Left ventricle myocardium inferior (tissue), 1 donor: ENCODE results near the gene IQSEC1. TPM values are rescaled to one million over a fixed set of nuclear protein-coding genes. Genes with fewer than 3 reads are reported as not detected.

Source experiments
- DNase-seq: peaks from one replicate; pipeline ENCODE4 v3.0.0-alpha.2; 2020
- H3K27ac ChIP-seq: fragments of 200-600 bp; replicated peaks from 2 replicates; pipeline ENCODE4 v1.8.0; 2021
- H3K27me3 ChIP-seq: fragments of 200-600 bp; 2 replicates; pipeline ENCODE4 v1.8.0; 2021; ENCODE audit warnings: low read depth
- H3K36me3 ChIP-seq: fragments of 200-600 bp; 2 replicates; pipeline ENCODE4 v1.8.0; 2021
- H3K4me1 ChIP-seq: fragments of 200-600 bp; 2 replicates; pipeline ENCODE4 v1.8.0; 2021
- H3K4me3 ChIP-seq: fragments of 200-600 bp; 2 replicates; pipeline ENCODE4 v1.8.0; 2021; ENCODE audit warnings: mild to moderate bottlenecking, moderate library complexity
- H3K9me3 ChIP-seq: fragments of 200-600 bp; replicated peaks from 2 replicates; pipeline ENCODE4 v1.8.0; 2021
- intact Hi-C: fragments of 100-400 bp; cut with micrococcal nuclease; formaldehyde crosslinking; loops from one replicate; pipeline ENCODE4 v1.11.0; 2022
- total RNA-seq: library from RNA; stranded (reverse); fragmentation: NEBNext Ultra II Directional; extraction: Animal tissue kit (Norgen Biotek cat#: 25700); gene quantifications from one replicate; pipeline ENCODE4 v1.2.1, GENCODE V29; 2021
- TF ChIP-seq, protein P1 (sequence below): fragments of 200-600 bp; IDR thresholded peaks from 2 replicates; pipeline ENCODE4 v1.8.0; 2021; ENCODE audit warnings: antibody characterized with exemption, mild to moderate bottlenecking, borderline replicate concordance
- donor health status: DM: no; HTN: yes; CAD: no; lungs with severe emphysema.

The IQSEC1 gene
- total RNA-seq, 1 donor from 2014 or later = 78.6 TPM

DNA sequence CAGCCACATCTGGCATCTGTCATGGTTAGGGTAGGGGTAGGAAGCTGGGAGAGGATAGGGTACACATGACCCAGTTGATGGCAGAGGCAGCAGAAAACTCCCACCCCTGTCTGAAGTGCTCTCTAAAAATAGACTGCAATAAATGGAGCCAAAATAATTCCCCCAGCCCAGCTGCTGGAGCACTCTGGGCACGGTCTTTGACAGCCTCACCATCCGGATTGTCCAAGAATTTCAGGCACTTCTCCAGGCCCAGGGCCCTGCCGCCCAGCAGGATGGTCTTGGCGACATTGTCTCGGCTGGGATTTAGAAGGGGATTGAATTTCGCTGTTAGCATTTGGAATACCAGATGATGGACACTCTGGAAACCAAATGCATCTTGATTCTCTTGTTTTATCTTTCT, 103.7 kb downstream of the IQSEC1 start:
- DNase-seq = no peak
- Histone ChIP-seq H3K4me1 (peaks cover 84% of the 10 kb centered on the region), H3K27ac (peak overlapping the region; percentile 47), H3K9me3 (no peaks in the 10 kb centered on the region), H3K27me3 (no peaks in the 10 kb centered on the region), H3K4me3 (no peak overlapping the region), H3K36me3 (no peaks in the 10 kb centered on the region)
- intact Hi-C loops = no loop called here
- TF ChIP-seq, protein P1, sequence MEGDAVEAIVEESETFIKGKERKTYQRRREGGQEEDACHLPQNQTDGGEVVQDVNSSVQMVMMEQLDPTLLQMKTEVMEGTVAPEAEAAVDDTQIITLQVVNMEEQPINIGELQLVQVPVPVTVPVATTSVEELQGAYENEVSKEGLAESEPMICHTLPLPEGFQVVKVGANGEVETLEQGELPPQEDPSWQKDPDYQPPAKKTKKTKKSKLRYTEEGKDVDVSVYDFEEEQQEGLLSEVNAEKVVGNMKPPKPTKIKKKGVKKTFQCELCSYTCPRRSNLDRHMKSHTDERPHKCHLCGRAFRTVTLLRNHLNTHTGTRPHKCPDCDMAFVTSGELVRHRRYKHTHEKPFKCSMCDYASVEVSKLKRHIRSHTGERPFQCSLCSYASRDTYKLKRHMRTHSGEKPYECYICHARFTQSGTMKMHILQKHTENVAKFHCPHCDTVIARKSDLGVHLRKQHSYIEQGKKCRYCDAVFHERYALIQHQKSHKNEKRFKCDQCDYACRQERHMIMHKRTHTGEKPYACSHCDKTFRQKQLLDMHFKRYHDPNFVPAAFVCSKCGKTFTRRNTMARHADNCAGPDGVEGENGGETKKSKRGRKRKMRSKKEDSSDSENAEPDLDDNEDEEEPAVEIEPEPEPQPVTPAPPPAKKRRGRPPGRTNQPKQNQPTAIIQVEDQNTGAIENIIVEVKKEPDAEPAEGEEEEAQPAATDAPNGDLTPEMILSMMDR = no peak

DNA sequence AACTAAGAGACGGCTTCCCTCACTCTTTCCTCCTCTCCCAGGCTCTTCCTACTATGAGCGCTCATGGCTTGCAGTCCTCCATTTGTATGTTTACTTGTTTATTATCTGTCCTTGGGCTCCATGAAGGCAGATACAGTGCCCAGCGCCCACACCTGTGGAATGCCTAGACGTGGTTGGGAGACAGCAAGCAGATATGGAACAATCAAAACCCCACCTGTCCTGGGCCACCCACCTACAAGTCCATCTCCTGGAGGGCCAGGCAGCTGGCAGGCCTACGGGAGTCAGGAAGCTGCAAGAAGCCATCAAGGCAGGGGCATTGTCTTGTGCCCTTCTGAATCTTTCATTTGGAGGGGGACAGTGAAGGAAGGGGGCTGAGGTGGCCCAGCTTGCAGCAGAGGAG, 104.7 kb downstream of the IQSEC1 start:
- H3K27me3 ChIP-seq = no peaks in the 10 kb centered on the region
- H3K36me3 ChIP-seq = no peaks in the 10 kb centered on the region
- intact Hi-C loops = no loop called here
- H3K4me3 ChIP-seq = peak overlapping the region; percentile 94
- peak overlapping the region; percentile 68 for H3K27ac ChIP-seq
- no peak for DNase-seq
- H3K9me3 ChIP-seq = no peaks in the 10 kb centered on the region
- TF ChIP-seq, protein P1 = no peak
- peaks cover 84% of the 10 kb centered on the region for H3K4me1 ChIP-seq

DNA sequence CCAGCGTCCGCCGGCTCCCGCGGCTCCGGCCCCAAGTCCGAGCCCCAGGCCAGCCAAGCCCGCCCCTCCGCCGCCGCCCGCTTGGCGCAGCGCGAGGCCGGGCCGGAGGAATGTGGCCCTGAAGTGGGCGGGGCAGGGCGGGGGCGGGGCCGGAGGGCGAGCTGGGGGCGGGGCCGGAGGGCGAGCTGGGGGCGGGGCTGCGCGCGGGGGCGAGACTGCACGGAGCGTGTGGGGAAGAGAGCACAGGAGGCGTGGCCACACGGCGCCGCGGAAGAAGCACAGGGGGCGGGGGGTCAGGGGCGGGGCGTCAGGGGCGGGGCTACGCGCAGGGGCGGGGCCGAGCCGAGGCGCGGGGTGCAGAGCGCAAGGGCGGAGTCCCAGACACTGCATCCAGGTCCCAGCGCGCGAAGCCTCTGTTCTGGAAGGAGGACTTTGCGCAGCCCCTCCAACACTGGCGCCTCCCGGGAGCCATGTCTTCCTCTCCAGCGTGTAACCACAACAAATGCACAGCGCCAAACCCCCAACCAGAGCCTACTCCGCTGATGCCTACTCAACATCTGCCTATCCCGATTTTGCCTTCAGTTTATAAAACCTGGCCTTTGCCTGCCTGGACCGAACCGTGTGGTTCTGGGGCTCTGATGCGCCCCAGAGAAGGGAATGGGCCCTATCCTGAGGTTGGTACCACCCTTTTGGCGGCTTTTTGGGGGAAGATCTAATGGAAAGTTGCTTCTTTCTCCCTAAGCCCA, 105.5 kb downstream of the IQSEC1 start:
- intact Hi-C loops = no loop called here
- TF ChIP-seq, protein P1 = no peak
- Histone ChIP-seq H3K4me3 (peak overlapping the region; percentile 94), H3K27me3 (no peaks in the 10 kb centered on the region), H3K4me1 (peaks cover 87% of the 10 kb centered on the region), H3K36me3 (no peaks in the 10 kb centered on the region), H3K27ac (peak overlapping the region; percentile 91), H3K9me3 (no peaks in the 10 kb centered on the region)
- peak; percentile 91 for DNase-seq

DNA sequence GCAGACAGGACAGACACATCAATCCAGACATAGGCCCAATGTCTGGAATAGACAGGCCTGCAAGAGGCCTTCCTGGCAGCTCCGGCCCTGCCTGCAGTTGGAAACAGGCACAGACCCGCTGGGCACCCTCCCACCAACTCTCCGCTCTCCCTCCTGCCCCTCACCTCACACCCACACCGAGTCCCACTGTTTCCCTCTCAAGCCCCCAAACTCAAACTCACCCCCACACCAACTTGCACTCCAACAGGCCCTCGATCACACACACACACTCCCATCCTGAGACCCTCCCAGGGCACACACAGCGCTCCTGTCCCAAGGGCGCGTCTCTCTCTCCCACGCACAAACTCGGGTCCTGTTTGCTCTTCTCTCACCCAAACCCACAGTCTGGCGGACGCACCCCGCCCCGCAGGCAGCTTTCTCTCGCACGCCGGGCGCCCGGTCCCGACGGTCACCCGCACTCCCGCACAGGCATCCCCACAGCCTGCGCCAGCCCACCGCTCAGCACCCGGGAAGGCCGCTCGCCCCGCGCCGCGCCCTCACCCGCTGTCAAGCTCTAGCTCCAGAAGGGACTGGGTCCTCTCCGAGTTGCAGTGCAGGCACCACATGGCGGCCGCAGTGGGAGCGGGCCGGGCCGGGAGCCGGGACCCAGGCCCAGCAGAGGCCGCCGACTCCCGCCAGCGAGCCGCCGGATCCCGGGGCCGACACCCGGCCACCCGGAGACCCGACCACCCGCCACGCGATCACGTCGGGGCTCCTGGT, 106.2 kb downstream of the IQSEC1 start:
- DNase-seq = no peak
- Histone ChIP-seq H3K4me1 (peaks cover 91% of the 10 kb centered on the region), H3K27me3 (no peaks in the 10 kb centered on the region), H3K9me3 (no peaks in the 10 kb centered on the region), H3K36me3 (no peaks in the 10 kb centered on the region), H3K4me3 (peak overlapping the region; percentile 94), H3K27ac (peak overlapping the region; percentile 91)
- intact Hi-C loops = no loop called here
- TF ChIP-seq, protein P1 = no peak

DNA sequence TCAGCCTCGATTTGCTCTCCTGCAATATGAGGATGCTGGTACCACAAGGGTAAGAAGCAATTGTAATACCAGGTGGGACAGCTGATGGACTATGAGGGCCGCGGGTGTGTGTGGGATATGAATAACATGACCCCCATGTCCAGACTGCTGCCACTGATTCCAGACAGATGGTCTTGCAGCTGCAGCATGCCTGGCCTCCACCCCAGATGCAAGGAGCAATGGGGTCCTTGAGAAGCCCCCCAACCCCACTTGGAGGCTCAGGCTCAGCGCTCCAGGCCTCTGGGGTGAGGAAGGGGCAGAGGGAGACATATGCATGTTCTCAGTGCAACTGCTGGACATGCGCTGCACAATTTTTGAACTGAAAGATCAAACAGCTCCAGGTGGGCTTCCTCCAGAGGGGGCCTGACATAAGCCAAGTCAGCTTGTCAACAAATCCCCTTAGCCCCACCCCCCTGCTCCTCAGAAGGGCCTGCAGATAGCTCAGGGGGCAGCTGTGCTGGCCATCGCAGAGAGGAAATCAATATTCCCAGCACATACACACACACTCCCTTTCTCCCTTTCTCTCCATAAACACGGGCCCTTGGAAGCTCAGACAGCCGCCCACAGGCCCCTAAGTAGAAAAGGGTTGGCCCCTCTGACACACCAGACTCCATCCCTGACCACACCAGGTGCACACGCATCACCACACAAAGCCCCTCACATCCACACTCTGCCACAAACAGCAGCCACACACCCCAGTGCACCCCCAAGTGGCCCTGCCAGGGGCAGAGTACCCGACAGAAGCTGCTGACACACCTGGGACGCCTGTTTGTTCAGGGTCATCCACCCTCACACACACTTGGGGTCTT, 107.0 kb downstream of the IQSEC1 start:
- intact Hi-C loops = no loop called here
- TF ChIP-seq, protein P1 = no peak
- Histone ChIP-seq H3K36me3 (no peaks in the 10 kb centered on the region), H3K4me1 (peaks cover 97% of the 10 kb centered on the region), H3K27ac (peak overlapping the region; percentile 91), H3K4me3 (peak overlapping the region; percentile 94), H3K27me3 (no peaks in the 10 kb centered on the region), H3K9me3 (no peaks in the 10 kb centered on the region)
- DNase-seq = no peak
